K562 (cell line): ENCODE results near the gene WTAP. TPM values are rescaled to one million over a fixed set of nuclear protein-coding genes. Genes with fewer than 3 reads are reported as not detected.

ENCODE experiments used
- CBFB ChIP-seq: sonication (generic); formaldehyde crosslinking; IDR thresholded peaks from 2 replicates; pipeline ENCODE4 v1.4.0; 2020; ENCODE audit warnings: mild to moderate bottlenecking, missing genetic modification reagents
- CHCHD3 ChIP-seq: fragments of 250-450 bp; sonication (Bioruptor Pico); IDR thresholded peaks from 2 replicates; pipeline ENCODE4 v2.1.2; 2022; ENCODE audit warnings: mild to moderate bottlenecking
- ETV5 ChIP-seq: sonication (generic); formaldehyde crosslinking; IDR thresholded peaks from 2 replicates; pipeline ENCODE4 v1.4.0; 2020; ENCODE audit warnings: low read depth, mild to moderate bottlenecking, missing genetic modification reagents
- JUN ChIP-seq, 2 experiments: sonication (generic) in 1 of 2; formaldehyde crosslinking in 1 of 2; IDR thresholded peaks; 2 replicates each; pipeline versions ENCODE4 v1.6.1 to v1.8.0; 2012 to 2022; ENCODE audit warnings: borderline replicate concordance in 2 of 2, mild to moderate bottlenecking in 2 of 2, improper control_type of control experiment in 1 of 2, low read depth in 1 of 2, low read length in 1 of 2, missing genetic modification reagents in 1 of 2
- NR1H2 ChIP-seq: sonication (generic); formaldehyde crosslinking; IDR thresholded peaks from 2 replicates; pipeline ENCODE4 v1.4.0; 2020; ENCODE audit warnings: mild to moderate bottlenecking, missing genetic modification reagents
- NR2C1 ChIP-seq, 2 experiments: fragments of 450-650 bp; IDR thresholded peaks; 2 replicates each; pipeline ENCODE4 v1.6.1; 2017; ENCODE audit warnings: mild to moderate bottlenecking in 2 of 2, antibody characterized with exemption in 1 of 2, inconsistent platforms in 1 of 2, missing compliant biosample characterization in 1 of 2, missing genetic modification characterization in 1 of 2
- NR2C2 ChIP-seq, 2 experiments: fragments of 200-800 bp in 1 of 2; sonication (Bioruptor generic) in 1 of 2; sonication (generic) in 1 of 2; formaldehyde crosslinking in 1 of 2; IDR thresholded peaks; 2 replicates each; pipeline versions ENCODE4 v1.6.1 to v1.8.0; 2016 to 2022; ENCODE audit warnings: mild to moderate bottlenecking in 1 of 2, missing compliant biosample characterization in 1 of 2, missing genetic modification characterization in 1 of 2, missing genetic modification reagents in 1 of 2
- PRMT5 ChIP-seq: sonication (generic); formaldehyde crosslinking; IDR thresholded peaks from 2 replicates; pipeline ENCODE4 v1.5.0; 2020; ENCODE audit warnings: missing genetic modification reagents
- RBM14 ChIP-seq: fragments of 200-400 bp; formaldehyde crosslinking; IDR thresholded peaks from 2 replicates; pipeline ENCODE4 v1.6.1; 2018; ENCODE audit warnings: low read depth, mild to moderate bottlenecking, low read length, moderate library complexity, borderline replicate concordance; ENCODE audit not compliant: insufficient read depth
- ZNF408 ChIP-seq: fragments of 250-450 bp; sonication (Bioruptor Pico); IDR thresholded peaks from 2 replicates; pipeline ENCODE4 v1.4.0; 2020; ENCODE audit warnings: low read depth, mild to moderate bottlenecking, moderate library complexity
- ZSCAN29 ChIP-seq: fragments of 450-650 bp; IDR thresholded peaks from 2 replicates; pipeline ENCODE4 v1.6.1; 2017
- polyA plus RNA-seq, 8 experiments: library from polyadenylated mRNA; depleted of rRNA in 4 of 8; stranded (reverse) in 5 of 8; unstranded in 3 of 8; fragments of >200 nt; fragmentation: Nextera tagmentation in 2 of 8; fragmentation: Illumina TruSeq in 1 of 8; extraction: Ambion mirVana in 2 of 8; extraction: Trizol in 1 of 8; gene quantifications; 2 replicates each; pipeline versions ENCODE4 v1.2.1 to v1.2.3, GENCODE V29; 2011 to 2014; ENCODE audit warnings: inconsistent platforms in 1 of 8, missing spikeins in 1 of 8
- total RNA-seq, 7 experiments: library from RNA; depleted of rRNA in 6 of 7; stranded (reverse); fragments of >200 nt in 6 of 7; fragmentation: Illumina TruSeq in 2 of 7; extraction: Trizol in 2 of 7; gene quantifications; 2 replicates each; pipeline versions ENCODE4 v1.2.1 to v1.2.3, GENCODE V29; 2011 to 2021; ENCODE audit warnings: low replicate concordance in 1 of 7
- TF ChIP-seq, protein P1 (sequence below): fragments of 450-650 bp; IDR thresholded peaks from 2 replicates; pipeline ENCODE4 v1.6.1; 2016; ENCODE audit warnings: borderline replicate concordance
- TF ChIP-seq, protein P2 (sequence below): sonication (generic); formaldehyde crosslinking; IDR thresholded peaks from 2 replicates; pipeline ENCODE4 v1.9.0; 2022; ENCODE audit warnings: mild to moderate bottlenecking, missing genetic modification reagents
- TF ChIP-seq, protein P3 (sequence below): fragments of 450-650 bp; IDR thresholded peaks from 2 replicates; pipeline ENCODE4 v1.6.1; 2017; ENCODE audit warnings: antibody characterized with exemption, mild to moderate bottlenecking

WTAP gene
- total and polyA plus RNA-seq, 9 of the 15 experiments (the other 6 are each of a cell fraction or from before 2014, with no cell fraction given), result 52.4 to 156 (median 110) TPM

DNA sequence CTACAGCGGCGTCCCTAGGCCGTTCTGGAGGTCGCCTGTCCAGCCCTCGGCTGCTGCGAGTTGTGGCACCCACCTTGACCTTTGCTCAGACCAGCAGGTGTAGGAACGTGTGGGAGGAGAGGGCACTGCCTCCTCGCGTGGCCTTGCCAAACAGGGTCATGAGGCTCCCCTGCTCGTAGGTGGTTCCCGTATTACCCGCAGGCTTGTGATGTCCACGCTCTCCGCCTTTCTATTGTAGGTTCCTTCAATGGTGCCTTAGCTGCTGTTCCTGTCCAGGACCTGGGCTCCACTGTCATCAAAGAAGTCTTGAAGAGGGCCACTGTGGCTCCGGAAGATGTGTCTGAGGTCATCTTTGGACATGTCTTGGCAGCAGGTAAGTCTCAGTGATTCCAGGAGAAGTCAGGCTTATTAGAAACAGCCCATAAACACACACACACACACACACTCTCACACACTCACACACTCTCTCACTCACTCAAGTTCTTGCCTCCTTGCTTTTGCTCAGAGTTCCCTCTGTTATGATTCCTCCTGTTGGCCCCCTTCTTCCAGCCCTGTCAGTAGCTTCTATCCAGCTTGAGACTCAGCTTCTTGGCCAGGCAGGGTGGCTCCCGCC is 35.5 kb downstream of the WTAP start (continued):
- TF ChIP-seq CHCHD3 (CRISPR knock-in tag) (no peak), NR2C2 (CRISPR knock-in tag; IDR thresholded peaks at IDR 0.05) (0 out of 2 replicates have a peak, but pooled peaks have one; percentile 37), NR2C2 (tag; IDR thresholded peaks at IDR 0.05) (no peak), NR1H2 (CRISPR knock-in tag) (0 out of 2 replicates have a peak, but pooled peaks have one; percentile 55), NR2C1 (IDR thresholded peaks at IDR 0.05) (no peak), NR2C1 (tag; IDR thresholded peaks at IDR 0.05) (0 out of 2 replicates have a peak, but pooled peaks have one; percentile 21), ETV5 (peak; percentile 53; the same call in 1 of the 2 replicates), JUN (IDR thresholded peaks at IDR 0.05; ENCODE audit: borderline replicate concordance, low read depth, low read length) (no peak), JUN (CRISPR knock-in tag; IDR thresholded peaks at IDR 0.05; ENCODE audit: borderline replicate concordance) (peak; percentile 30; the same call in 1 of the 2 replicates), CBFB (peak; percentile 78; the same call in 1 of the 2 replicates), RBM14 (no peak), ZNF408 (CRISPR knock-in tag) (no peak), ZSCAN29 (peak; percentile 0; the same call in 1 of the 2 replicates), PRMT5 (CRISPR knock-in tag) (peak; percentile 72; the same call in 1 of the 2 replicates)
- TF ChIP-seq, protein P1, sequence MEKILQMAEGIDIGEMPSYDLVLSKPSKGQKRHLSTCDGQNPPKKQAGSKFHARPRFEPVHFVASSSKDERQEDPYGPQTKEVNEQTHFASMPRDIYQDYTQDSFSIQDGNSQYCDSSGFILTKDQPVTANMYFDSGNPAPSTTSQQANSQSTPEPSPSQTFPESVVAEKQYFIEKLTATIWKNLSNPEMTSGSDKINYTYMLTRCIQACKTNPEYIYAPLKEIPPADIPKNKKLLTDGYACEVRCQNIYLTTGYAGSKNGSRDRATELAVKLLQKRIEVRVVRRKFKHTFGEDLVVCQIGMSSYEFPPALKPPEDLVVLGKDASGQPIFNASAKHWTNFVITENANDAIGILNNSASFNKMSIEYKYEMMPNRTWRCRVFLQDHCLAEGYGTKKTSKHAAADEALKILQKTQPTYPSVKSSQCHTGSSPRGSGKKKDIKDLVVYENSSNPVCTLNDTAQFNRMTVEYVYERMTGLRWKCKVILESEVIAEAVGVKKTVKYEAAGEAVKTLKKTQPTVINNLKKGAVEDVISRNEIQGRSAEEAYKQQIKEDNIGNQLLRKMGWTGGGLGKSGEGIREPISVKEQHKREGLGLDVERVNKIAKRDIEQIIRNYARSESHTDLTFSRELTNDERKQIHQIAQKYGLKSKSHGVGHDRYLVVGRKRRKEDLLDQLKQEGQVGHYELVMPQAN, result peak; percentile 48; the same call in 1 of the 2 replicates
- TF ChIP-seq, protein P2, sequence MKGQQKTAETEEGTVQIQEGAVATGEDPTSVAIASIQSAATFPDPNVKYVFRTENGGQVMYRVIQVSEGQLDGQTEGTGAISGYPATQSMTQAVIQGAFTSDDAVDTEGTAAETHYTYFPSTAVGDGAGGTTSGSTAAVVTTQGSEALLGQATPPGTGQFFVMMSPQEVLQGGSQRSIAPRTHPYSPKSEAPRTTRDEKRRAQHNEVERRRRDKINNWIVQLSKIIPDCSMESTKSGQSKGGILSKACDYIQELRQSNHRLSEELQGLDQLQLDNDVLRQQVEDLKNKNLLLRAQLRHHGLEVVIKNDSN (CRISPR knock-in tag), result 0 out of 2 replicates have a peak, but pooled peaks have one; percentile 1
- TF ChIP-seq, protein P3, sequence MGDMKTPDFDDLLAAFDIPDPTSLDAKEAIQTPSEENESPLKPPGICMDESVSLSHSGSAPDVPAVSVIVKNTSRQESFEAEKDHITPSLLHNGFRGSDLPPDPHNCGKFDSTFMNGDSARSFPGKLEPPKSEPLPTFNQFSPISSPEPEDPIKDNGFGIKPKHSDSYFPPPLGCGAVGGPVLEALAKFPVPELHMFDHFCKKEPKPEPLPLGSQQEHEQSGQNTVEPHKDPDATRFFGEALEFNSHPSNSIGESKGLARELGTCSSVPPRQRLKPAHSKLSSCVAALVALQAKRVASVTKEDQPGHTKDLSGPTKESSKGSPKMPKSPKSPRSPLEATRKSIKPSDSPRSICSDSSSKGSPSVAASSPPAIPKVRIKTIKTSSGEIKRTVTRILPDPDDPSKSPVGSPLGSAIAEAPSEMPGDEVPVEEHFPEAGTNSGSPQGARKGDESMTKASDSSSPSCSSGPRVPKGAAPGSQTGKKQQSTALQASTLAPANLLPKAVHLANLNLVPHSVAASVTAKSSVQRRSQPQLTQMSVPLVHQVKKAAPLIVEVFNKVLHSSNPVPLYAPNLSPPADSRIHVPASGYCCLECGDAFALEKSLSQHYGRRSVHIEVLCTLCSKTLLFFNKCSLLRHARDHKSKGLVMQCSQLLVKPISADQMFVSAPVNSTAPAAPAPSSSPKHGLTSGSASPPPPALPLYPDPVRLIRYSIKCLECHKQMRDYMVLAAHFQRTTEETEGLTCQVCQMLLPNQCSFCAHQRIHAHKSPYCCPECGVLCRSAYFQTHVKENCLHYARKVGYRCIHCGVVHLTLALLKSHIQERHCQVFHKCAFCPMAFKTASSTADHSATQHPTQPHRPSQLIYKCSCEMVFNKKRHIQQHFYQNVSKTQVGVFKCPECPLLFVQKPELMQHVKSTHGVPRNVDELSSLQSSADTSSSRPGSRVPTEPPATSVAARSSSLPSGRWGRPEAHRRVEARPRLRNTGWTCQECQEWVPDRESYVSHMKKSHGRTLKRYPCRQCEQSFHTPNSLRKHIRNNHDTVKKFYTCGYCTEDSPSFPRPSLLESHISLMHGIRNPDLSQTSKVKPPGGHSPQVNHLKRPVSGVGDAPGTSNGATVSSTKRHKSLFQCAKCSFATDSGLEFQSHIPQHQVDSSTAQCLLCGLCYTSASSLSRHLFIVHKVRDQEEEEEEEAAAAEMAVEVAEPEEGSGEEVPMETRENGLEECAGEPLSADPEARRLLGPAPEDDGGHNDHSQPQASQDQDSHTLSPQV, result 0 out of 2 replicates have a peak, but pooled peaks have one; percentile 15
